Thoracic aorta (tissue), 2 donors: ENCODE measurements around the gene DAG1. TPM values are rescaled to one million over a fixed set of nuclear protein-coding genes. Genes with fewer than 3 reads are reported as not detected.

Experiments
- ATAC-seq: fragments of 150-250 bp; one replicate; pipeline ENCODE4 v1.8.0; 2017; ENCODE audit warnings: low read depth; ENCODE audit not compliant: insufficient number of reproducible peaks, low FRiP score
- DNase-seq: peaks from one replicate; pipeline ENCODE4 v3.0.0-alpha.2; 2020; ENCODE audit warnings: low spot score
- H3K27ac ChIP-seq, 2 donors: fragments of 200-600 bp; sonication (generic); 1 replicate in 1 of 2; 2 replicates in 1 of 2; pipeline ENCODE4 v1.5.1; 2016; ENCODE audit warnings: mild to moderate bottlenecking in 2 of 2, moderate library complexity in 2 of 2
- H3K27me3 ChIP-seq: fragments of 200-600 bp; sonication (generic); replicated peaks from 2 replicates; pipeline ENCODE4 v1.6.0; 2016; ENCODE audit warnings: mild to moderate bottlenecking; ENCODE audit not compliant: insufficient read depth
- H3K36me3 ChIP-seq: fragments of 200-600 bp; sonication (generic); one replicate; pipeline ENCODE4 v1.5.1; 2016
- H3K4me1 ChIP-seq, 2 donors: fragments of 200-600 bp; sonication (generic); 1 replicate in 1 of 2; 2 replicates in 1 of 2; pipeline versions ENCODE4 v1.5.1 to v1.6.0; 2016; ENCODE audit warnings: low read depth in 2 of 2, mild to moderate bottlenecking in 1 of 2; ENCODE audit not compliant: control insufficient read depth in 1 of 2
- H3K4me3 ChIP-seq: fragments of 200-600 bp; sonication (generic); 2 replicates; pipeline ENCODE4 v1.5.1; 2016; ENCODE audit warnings: mild to moderate bottlenecking
- H3K9me3 ChIP-seq: fragments of 200-600 bp; sonication (generic); 2 replicates; pipeline ENCODE4 v1.5.1; 2016
- total RNA-seq, 2 donors: library from RNA; depleted of rRNA; stranded (reverse); fragments of >200 nt; gene quantifications; one replicate each; pipeline versions ENCODE4 v1.1.0 to v1.2.3, GENCODE V29; 2016
- TF ChIP-seq, protein P1 (sequence below): fragments of 200-600 bp; sonication (generic); IDR thresholded peaks from one replicate; pipeline ENCODE4 v1.5.1; 2019; ENCODE audit warnings: antibody characterized with exemption

DAG1 gene
- total RNA-seq, 2 donors from 2014 or later, result 71.9 to 171 TPM

DNA sequence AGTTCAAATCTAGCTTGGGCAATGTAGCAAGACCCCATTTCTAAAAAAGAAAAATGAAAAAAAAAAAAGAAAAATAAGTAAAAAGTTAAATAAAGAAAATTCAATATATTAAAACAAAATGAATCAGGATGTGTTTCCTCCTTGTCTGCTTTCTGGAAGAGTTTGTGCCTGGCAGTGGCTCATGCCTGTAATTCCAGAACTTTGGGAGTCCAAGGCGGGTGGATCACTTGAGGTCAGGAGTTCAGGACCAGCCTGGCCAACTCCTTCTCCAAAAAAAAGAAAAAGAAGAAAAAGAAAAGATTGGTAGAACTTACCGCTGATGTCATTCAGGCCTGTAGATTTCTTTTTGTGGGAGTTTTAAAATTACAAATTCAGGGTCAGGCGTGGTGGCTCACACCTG lies 36.8 kb downstream of the DAG1 start:
- DNase-seq (no peak), ATAC-seq (no peak)
- Histone ChIP-seq H3K4me3 (no peak overlapping the region), H3K27ac (peak overlapping the region in 1 of 2 donors; percentile 47), H3K36me3 (peaks cover 13% of the 10 kb centered on the region), H3K27me3 (no peaks in the 10 kb centered on the region), H3K9me3 (no peaks in the 10 kb centered on the region), H3K4me1 (peaks cover 0 to 4% of the 10 kb centered on the region in 2 donors)
- TF ChIP-seq, protein P1, sequence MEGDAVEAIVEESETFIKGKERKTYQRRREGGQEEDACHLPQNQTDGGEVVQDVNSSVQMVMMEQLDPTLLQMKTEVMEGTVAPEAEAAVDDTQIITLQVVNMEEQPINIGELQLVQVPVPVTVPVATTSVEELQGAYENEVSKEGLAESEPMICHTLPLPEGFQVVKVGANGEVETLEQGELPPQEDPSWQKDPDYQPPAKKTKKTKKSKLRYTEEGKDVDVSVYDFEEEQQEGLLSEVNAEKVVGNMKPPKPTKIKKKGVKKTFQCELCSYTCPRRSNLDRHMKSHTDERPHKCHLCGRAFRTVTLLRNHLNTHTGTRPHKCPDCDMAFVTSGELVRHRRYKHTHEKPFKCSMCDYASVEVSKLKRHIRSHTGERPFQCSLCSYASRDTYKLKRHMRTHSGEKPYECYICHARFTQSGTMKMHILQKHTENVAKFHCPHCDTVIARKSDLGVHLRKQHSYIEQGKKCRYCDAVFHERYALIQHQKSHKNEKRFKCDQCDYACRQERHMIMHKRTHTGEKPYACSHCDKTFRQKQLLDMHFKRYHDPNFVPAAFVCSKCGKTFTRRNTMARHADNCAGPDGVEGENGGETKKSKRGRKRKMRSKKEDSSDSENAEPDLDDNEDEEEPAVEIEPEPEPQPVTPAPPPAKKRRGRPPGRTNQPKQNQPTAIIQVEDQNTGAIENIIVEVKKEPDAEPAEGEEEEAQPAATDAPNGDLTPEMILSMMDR, result no peak

DNA sequence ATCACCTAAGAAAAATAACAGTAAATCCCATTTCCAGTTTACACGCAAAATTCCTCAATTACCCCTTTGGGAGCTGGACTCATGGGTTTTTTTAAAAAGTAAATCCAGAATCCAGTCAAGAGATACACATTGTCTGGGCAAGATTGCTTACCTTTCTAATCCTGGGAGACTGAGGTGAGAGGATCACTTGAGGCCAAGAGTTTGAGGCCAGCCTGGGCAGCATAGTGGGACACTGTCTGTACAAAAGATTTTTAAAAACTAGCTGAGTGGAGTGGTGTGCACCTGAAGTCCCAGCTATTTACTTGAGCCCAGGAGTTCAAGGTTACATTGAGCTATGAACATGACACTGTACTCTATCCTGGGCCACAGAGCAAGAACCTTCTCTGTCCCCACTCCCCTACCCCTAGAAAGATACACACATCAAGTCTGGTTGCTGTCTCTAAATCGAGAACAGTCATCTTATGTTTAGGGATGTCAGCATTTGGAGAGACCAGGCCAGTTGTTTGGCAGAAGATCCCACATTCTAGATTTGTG lies 39.0 kb downstream of the DAG1 start:
- Histone ChIP-seq H3K27me3 (no peaks in the 10 kb centered on the region), H3K36me3 (peaks cover 17% of the 10 kb centered on the region), H3K4me3 (no peak overlapping the region), H3K27ac (no peak overlapping the region), H3K9me3 (no peaks in the 10 kb centered on the region), H3K4me1 (no peaks in the 10 kb centered on the region)
- TF ChIP-seq, protein P1, result no peak
- DNase-seq (no peak), ATAC-seq (no peak)

DNA sequence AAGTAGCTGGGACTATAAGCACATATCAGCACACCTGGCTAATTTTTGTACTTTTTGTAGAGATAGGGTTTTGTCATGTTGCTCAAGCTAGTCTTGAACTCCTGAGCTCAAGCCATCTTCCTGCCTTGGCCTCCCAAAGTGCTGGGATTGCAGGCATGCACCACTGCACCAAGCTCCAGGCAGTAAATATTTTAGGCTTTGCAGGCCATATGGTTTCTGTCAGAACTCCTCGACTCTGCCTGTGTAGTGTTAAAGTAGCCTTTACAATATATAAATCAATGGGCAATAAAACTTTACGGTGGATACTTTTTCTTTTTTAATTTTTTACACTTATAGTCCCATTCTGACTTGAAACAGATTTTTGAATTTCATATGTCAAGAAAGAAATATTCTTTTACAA lies 41.6 kb downstream of the DAG1 start:
- no peak overlapping the region for H3K27ac ChIP-seq
- TF ChIP-seq, protein P1, result no peak
- ATAC-seq (no peak), DNase-seq (no peak)
- H3K36me3 ChIP-seq, result peaks cover 20% of the 10 kb centered on the region
- no peaks in the 10 kb centered on the region for H3K4me1 ChIP-seq
- H3K4me3 ChIP-seq, result no peak overlapping the region
- no peaks in the 10 kb centered on the region for H3K27me3 ChIP-seq
- H3K9me3 ChIP-seq, result no peaks in the 10 kb centered on the region

DNA sequence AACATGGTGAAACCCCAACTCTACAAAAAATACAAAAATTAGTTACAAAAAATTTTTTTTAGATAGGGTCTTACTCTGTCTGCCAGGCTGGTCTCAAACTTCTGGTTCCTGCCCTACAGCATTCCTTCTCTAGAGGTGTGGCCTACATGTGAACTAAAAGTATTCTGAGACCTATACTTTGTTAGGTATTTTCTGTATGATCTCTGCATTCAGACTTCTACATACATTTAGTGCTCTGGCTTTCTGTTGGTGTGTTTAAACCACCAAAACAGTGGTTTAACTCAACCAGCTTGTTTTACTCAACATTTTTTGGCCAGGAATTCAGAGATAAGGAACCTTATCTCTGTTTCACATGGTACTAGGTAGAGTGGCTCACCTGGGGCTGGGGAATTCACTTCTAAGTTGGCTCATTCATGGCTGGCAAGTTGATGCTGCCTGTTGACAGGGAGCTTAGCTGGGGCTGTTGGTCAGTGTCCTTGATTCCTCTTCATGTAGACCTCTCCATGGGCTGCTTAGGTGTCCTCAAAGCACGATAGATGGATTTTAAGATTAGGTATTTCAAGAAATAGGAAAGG lies 42.8 kb downstream of the DAG1 start:
- no peak for ATAC-seq
- DNase-seq, result no peak
- no peak overlapping the region for H3K4me3 ChIP-seq
- H3K9me3 ChIP-seq, result no peaks in the 10 kb centered on the region
- H3K27ac ChIP-seq, result no peak overlapping the region
- TF ChIP-seq, protein P1, result no peak
- no peaks in the 10 kb centered on the region for H3K4me1 ChIP-seq
- H3K27me3 ChIP-seq, result no peaks in the 10 kb centered on the region
- peaks cover 23% of the 10 kb centered on the region for H3K36me3 ChIP-seq

DNA sequence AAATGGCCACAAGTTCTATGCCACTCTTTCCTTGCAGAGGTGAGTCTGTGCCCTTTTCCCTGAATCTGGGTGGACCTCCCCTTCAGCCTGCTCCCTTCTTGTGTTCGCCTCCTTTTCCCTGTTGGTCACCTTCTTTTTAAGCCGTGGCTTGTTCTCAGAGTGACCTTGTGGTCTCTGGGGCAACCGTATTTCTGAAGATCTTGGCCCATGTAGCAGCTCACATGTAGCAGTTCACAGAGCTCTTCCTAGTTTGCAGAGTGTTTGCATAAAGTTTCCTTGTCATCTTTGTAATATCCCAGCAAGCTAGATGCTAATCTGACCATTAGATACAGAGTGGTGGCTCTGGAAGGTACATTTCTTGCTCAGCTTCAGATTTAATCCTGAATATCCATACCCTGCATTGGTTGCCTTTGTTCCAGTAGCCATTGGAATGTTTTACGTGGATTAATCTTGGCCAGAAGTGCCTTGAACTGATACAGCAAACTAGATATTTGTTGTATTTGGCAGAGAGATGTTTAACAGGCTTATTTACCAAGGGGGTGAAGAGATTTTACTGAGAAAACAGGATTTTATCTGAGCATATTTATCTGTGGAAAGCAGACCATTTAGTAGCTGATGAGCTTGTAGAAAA lies 43.5 kb downstream of the DAG1 start:
- peaks cover 0 to under 1% of the 10 kb centered on the region in 2 donors for H3K4me1 ChIP-seq
- ATAC-seq (no peak), DNase-seq (no peak)
- H3K27ac ChIP-seq, result no peak overlapping the region
- TF ChIP-seq, protein P1, result no peak
- peaks cover 26% of the 10 kb centered on the region for H3K36me3 ChIP-seq
- no peak overlapping the region for H3K4me3 ChIP-seq
- no peaks in the 10 kb centered on the region for H3K27me3 ChIP-seq
- no peaks in the 10 kb centered on the region for H3K9me3 ChIP-seq
